SH-SY5Y (cell line): ENCODE measurements around the gene RALY.

ENCODE experiments used
- GATA2 ChIP-seq: IDR thresholded peaks from 2 replicates; pipeline ENCODE4 v1.6.1; 2011; ENCODE audit warnings: mild to moderate bottlenecking, low read depth, low read length
- GATA3 ChIP-seq: IDR thresholded peaks from 2 replicates; pipeline ENCODE4 v1.6.1; 2011; ENCODE audit warnings: low read depth, mild to moderate bottlenecking, low read length, moderate library complexity

GRCh38 chr20:34089175-34089479 lies 95.4 kb downstream of the RALY start:
- no peak for TF ChIP-seq GATA3
- TF ChIP-seq GATA2, result no peak
